WERI-Rb-1 (cell line): Measurements from ENCODE around the gene MYMK.

Experiments used
- DNase-seq: peaks from one replicate; pipeline ENCODE4 v3.0.0-alpha.2; 2020
- H3K27ac ChIP-seq: fragments of 250-450 bp; sonication (Bioruptor Pico); 2 replicates; pipeline ENCODE4 v1.5.1; 2020; ENCODE audit warnings: mild to moderate bottlenecking, moderate library complexity
- H3K27me3 ChIP-seq: fragments of 250-450 bp; sonication (Bioruptor Pico); 2 replicates; pipeline ENCODE4 v1.5.1; 2021; ENCODE audit warnings: mild to moderate bottlenecking, low read depth, moderate library complexity; ENCODE audit not compliant: insufficient read depth, severe bottlenecking
- H3K36me3 ChIP-seq: fragments of 250-450 bp; sonication (Bioruptor Pico); 2 replicates; pipeline ENCODE4 v1.5.1; 2020; ENCODE audit warnings: mild to moderate bottlenecking, moderate library complexity
- H3K4me3 ChIP-seq: 2 replicates; pipeline ENCODE4 v1.5.1; 2011; ENCODE audit warnings: low read depth, mild to moderate bottlenecking, control low read depth, low read length
- H3K9me3 ChIP-seq: fragments of 250-450 bp; sonication (Bioruptor Pico); 2 replicates; pipeline ENCODE4 v1.5.1; 2021; ENCODE audit warnings: mild to moderate bottlenecking, moderate library complexity; ENCODE audit not compliant: severe bottlenecking
- CTCF ChIP-seq: IDR thresholded peaks from 2 replicates; pipeline ENCODE4 v1.5.1; 2011; ENCODE audit warnings: low read depth, mild to moderate bottlenecking, control low read depth, inconsistent platforms, low read length

Gene MYMK

GRCh38 chr9:133526721-133527321 is 2.1 kb upstream of the MYMK start:
- DNase-seq, result peak; percentile 75
- Histone ChIP-seq H3K36me3 (no peaks in the 10 kb centered on the region), H3K27ac (peak overlapping the region; percentile 89), H3K4me3 (no peak overlapping the region; the same call in 1 of the 2 replicates), H3K9me3 (no peaks in the 10 kb centered on the region), H3K27me3 (no peaks in the 10 kb centered on the region)
- no peak for TF ChIP-seq CTCF

- no peak for DNase-seq
- Histone ChIP-seq H3K4me3 (no peak overlapping the region), H3K36me3 (no peaks in the 10 kb centered on the region), H3K27ac (peak overlapping the region; percentile 89), H3K9me3 (no peaks in the 10 kb centered on the region), H3K27me3 (no peaks in the 10 kb centered on the region)
- no peak for TF ChIP-seq CTCF
Observed at GRCh38 chr9:133525677-133526076, 918 bp upstream of the MYMK start.

GRCh38 chr9:133524146-133524545 is 613 bp downstream of the MYMK start:
- peak overlapping the region; percentile 25 for H3K27ac ChIP-seq
- DNase-seq, result no peak
- no peak for TF ChIP-seq CTCF
- no peaks in the 10 kb centered on the region for H3K27me3 ChIP-seq
- no peaks in the 10 kb centered on the region for H3K9me3 ChIP-seq
- H3K4me3 ChIP-seq, result no peak overlapping the region
- H3K36me3 ChIP-seq, result no peaks in the 10 kb centered on the region

GRCh38 chr9:133523106-133523505 is 1.7 kb downstream of the MYMK start:
- H3K27me3 ChIP-seq, result no peaks in the 10 kb centered on the region
- no peaks in the 10 kb centered on the region for H3K9me3 ChIP-seq
- H3K27ac ChIP-seq, result no peak overlapping the region; the same call in 1 of the 2 replicates
- H3K36me3 ChIP-seq, result no peaks in the 10 kb centered on the region
- DNase-seq, result no peak
- peak; percentile 3; the same call in 1 of the 2 replicates for TF ChIP-seq CTCF
- no peak overlapping the region for H3K4me3 ChIP-seq

- H3K27me3 ChIP-seq, result no peaks in the 10 kb centered on the region
- no peak overlapping the region for H3K4me3 ChIP-seq
- peak overlapping the region; percentile 23 for H3K27ac ChIP-seq
- no peak for DNase-seq
- H3K36me3 ChIP-seq, result no peaks in the 10 kb centered on the region
- TF ChIP-seq CTCF, result no peak
- H3K9me3 ChIP-seq, result no peaks in the 10 kb centered on the region
Observed at GRCh38 chr9:133522073-133522910, 2.5 kb downstream of the MYMK start.
